HepG2 (cell line): Measurements from ENCODE around the gene MMP17. TPM values are rescaled to one million over a fixed set of nuclear protein-coding genes. Genes with fewer than 3 reads are reported as not detected.

Experiments
- ATF7 ChIP-seq, 2 experiments: fragments of 450-650 bp in 1 of 2; sonication (generic) in 1 of 2; formaldehyde crosslinking in 1 of 2; IDR thresholded peaks; 2 replicates each; pipeline versions ENCODE4 v1.4.0 to v1.6.1; 2016 to 2020; ENCODE audit warnings: antibody characterized with exemption in 1 of 2, mild to moderate bottlenecking in 1 of 2, missing genetic modification reagents in 1 of 2
- BHLHE40 ChIP-seq: IDR thresholded peaks from 2 replicates; pipeline ENCODE4 v1.6.1; 2011; ENCODE audit warnings: low read length, improper control_type of control experiment
- BRF2 ChIP-seq: sonication (generic); formaldehyde crosslinking; IDR thresholded peaks from 2 replicates; pipeline ENCODE4 v1.8.1; 2022; ENCODE audit warnings: mild to moderate bottlenecking, missing genetic modification reagents
- DR1 ChIP-seq: sonication (generic); formaldehyde crosslinking; IDR thresholded peaks from 2 replicates; pipeline ENCODE4 v1.8.0; 2021; ENCODE audit warnings: mild to moderate bottlenecking, missing genetic modification reagents, inconsistent platforms
- DZIP1 ChIP-seq: sonication (generic); formaldehyde crosslinking; IDR thresholded peaks from 2 replicates; pipeline ENCODE4 v1.5.0; 2020; ENCODE audit warnings: mild to moderate bottlenecking, missing genetic modification reagents
- IKZF4 ChIP-seq: sonication (generic); formaldehyde crosslinking; IDR thresholded peaks from 2 replicates; pipeline ENCODE4 v1.5.1; 2020; ENCODE audit warnings: borderline replicate concordance, mild to moderate bottlenecking, low read depth, missing genetic modification reagents; ENCODE audit errors: not compliant biosample characterization
- KDM3A ChIP-seq: IDR thresholded peaks from 2 replicates; pipeline ENCODE4 v1.6.1; 2018; ENCODE audit warnings: low read depth, missing compliant biosample characterization
- KDM5B ChIP-seq: sonication (generic); formaldehyde crosslinking; IDR thresholded peaks from 2 replicates; pipeline ENCODE4 v1.4.0; 2020; ENCODE audit warnings: missing genetic modification reagents, mild to moderate bottlenecking, borderline replicate concordance
- MEF2D ChIP-seq: sonication (generic); formaldehyde crosslinking; IDR thresholded peaks from 2 replicates; pipeline ENCODE4 v1.5.1; 2020; ENCODE audit warnings: mild to moderate bottlenecking, missing genetic modification reagents
- MLX ChIP-seq: IDR thresholded peaks from 2 replicates; pipeline ENCODE4 v1.6.1; 2016
- MTA1 ChIP-seq: sonication (generic); formaldehyde crosslinking; IDR thresholded peaks from 2 replicates; pipeline ENCODE4 v1.4.0; 2020; ENCODE audit warnings: missing genetic modification reagents, mild to moderate bottlenecking, borderline replicate concordance
- NAIF1 ChIP-seq: sonication (generic); formaldehyde crosslinking; IDR thresholded peaks from 2 replicates; pipeline ENCODE4 v1.5.0; 2020; ENCODE audit warnings: mild to moderate bottlenecking, missing genetic modification reagents, borderline replicate concordance
- RAD21 ChIP-seq: fragments of 450-650 bp; formaldehyde crosslinking; IDR thresholded peaks from 2 replicates; pipeline ENCODE4 v1.5.0; 2020; ENCODE audit warnings: mild to moderate bottlenecking
- ZFAT ChIP-seq: sonication (generic); formaldehyde crosslinking; conservative IDR thresholded peaks from 2 replicates; pipeline ENCODE4 v1.8.1; 2023; ENCODE audit warnings: missing genetic modification reagents, inconsistent platforms
- ZNF205 ChIP-seq: IDR thresholded peaks from 2 replicates; pipeline ENCODE4 v1.6.1; 2018; ENCODE audit warnings: missing biosample characterization, missing genetic modification reagents
- ZNF331 ChIP-seq: sonication (generic); formaldehyde crosslinking; IDR thresholded peaks from 2 replicates; pipeline ENCODE4 v1.4.0; 2020; ENCODE audit warnings: missing genetic modification reagents
- ZNF34 ChIP-seq: sonication (generic); formaldehyde crosslinking; IDR thresholded peaks from 2 replicates; pipeline ENCODE4 v1.4.0; 2020; ENCODE audit warnings: mild to moderate bottlenecking, missing genetic modification reagents, borderline replicate concordance
- ZNF382 ChIP-seq: sonication (generic); formaldehyde crosslinking; IDR thresholded peaks from 2 replicates; pipeline ENCODE4 v1.5.0; 2020; ENCODE audit warnings: missing genetic modification reagents, mild to moderate bottlenecking, borderline replicate concordance
- ZNF546 ChIP-seq: sonication (generic); formaldehyde crosslinking; conservative IDR thresholded peaks from 2 replicates; pipeline ENCODE4 v1.8.1; 2023; ENCODE audit warnings: mild to moderate bottlenecking, missing genetic modification reagents
- ZNF800 ChIP-seq: sonication (generic); formaldehyde crosslinking; IDR thresholded peaks from 2 replicates; pipeline ENCODE4 v1.4.0; 2020; ENCODE audit warnings: missing genetic modification reagents
- polyA plus RNA-seq, 8 experiments: library from polyadenylated mRNA; depleted of rRNA in 3 of 8; stranded (reverse) in 7 of 8; unstranded in 1 of 8; fragments of >200 nt; fragmentation: Illumina TruSeq in 4 of 8; extraction: Trizol in 4 of 8; gene quantifications; 2 replicates each; pipeline versions ENCODE4 v1.2.1 to v1.2.3, GENCODE V29; 2011 to 2016; ENCODE audit warnings: low read depth in 4 of 8, missing spikeins in 1 of 8, mixed read lengths in 1 of 8; ENCODE audit not compliant: insufficient read depth in 1 of 8
- total RNA-seq, 5 experiments: library from RNA; depleted of rRNA; stranded (reverse); fragments of >200 nt; fragmentation: Illumina TruSeq; extraction: Trizol; gene quantifications; 2 replicates each; pipeline ENCODE4 v1.2.3, GENCODE V29; 2016; ENCODE audit warnings: low read depth in 1 of 5

MMP17 gene
- total and polyA plus RNA-seq, 2 of the 13 experiments (the other 11 are each of a cell fraction or from before 2014, with no cell fraction given): 0.55 to 0.80 TPM

- TF ChIP-seq MTA1 (0 out of 2 replicates have a peak, but pooled peaks have one; percentile 45), BRF2 (CRISPR knock-in tag) (0 out of 2 replicates have a peak, but pooled peaks have one; percentile 34), BHLHE40 (peak; percentile 72), ATF7 (IDR thresholded peaks at IDR 0.05) (no peak), ATF7 (CRISPR knock-in tag; IDR thresholded peaks at IDR 0.05) (no peak), KDM5B (peak; percentile 92; the same call in 1 of the 2 replicates), ZNF331 (CRISPR knock-in tag) (peak; percentile 59; the same call in 1 of the 2 replicates), ZNF205 (CRISPR knock-in tag) (no peak; the same call in 1 of the 2 replicates), RAD21 (no peak), IKZF4 (CRISPR knock-in tag) (no peak), ZNF382 (CRISPR knock-in tag) (no peak), ZNF800 (CRISPR knock-in tag) (peak; percentile 74; the same call in 1 of the 2 replicates), DZIP1 (no peak), DR1 (CRISPR knock-in tag) (no peak; the same call in 1 of the 2 replicates), NAIF1 (CRISPR knock-in tag) (no peak), KDM3A (no peak), ZFAT (0 out of 2 replicates have a peak, but pooled peaks have one; percentile 10), ZNF546 (peak; percentile 62; the same call in 1 of the 2 replicates), MLX (CRISPR knock-in tag) (peak; percentile 47; the same call in 1 of the 2 replicates), MEF2D (CRISPR knock-in tag) (peak; percentile 49; the same call in 1 of the 2 replicates), ZNF34 (CRISPR knock-in tag) (no peak)
Measured at GRCh38 chr12:131840643-131841416, 12.6 kb downstream of the MMP17 start (continued).
